Upper lobe of left lung (tissue), 6 donors: Measurements from ENCODE around the gene AKT2. TPM values are rescaled to one million over a fixed set of nuclear protein-coding genes. Genes with fewer than 3 reads are reported as not detected.
A peak's percentile ranks its signal among the peaks of the same experiment; 100 is the strongest.

Experiments used
- ATAC-seq, 2 donors: fragments of 200-7000 bp; cut with Tn5 transposase; one replicate each; pipeline ENCODE4 v1.9.1; 2022; ENCODE audit warnings: mild to moderate bottlenecking in 2 of 2, moderate library complexity in 2 of 2; ENCODE audit not compliant: low FRiP score in 2 of 2
- DNase-seq, 2 donors: peaks; one replicate each; pipeline ENCODE4 v3.0.0-alpha.2; 2019 to 2020
- H3K27ac ChIP-seq, 4 donors: fragments of 200-600 bp; sonication (generic); one replicate each; pipeline ENCODE4 v1.5.1; 2016 to 2019
- H3K27me3 ChIP-seq, 4 donors: fragments of 200-600 bp; sonication (generic); one replicate each; pipeline ENCODE4 v1.5.1; 2017 to 2019
- H3K36me3 ChIP-seq, 4 donors: fragments of 200-600 bp; sonication (generic); one replicate each; pipeline ENCODE4 v1.5.1; 2016 to 2019
- H3K4me1 ChIP-seq, 4 donors: fragments of 200-600 bp; sonication (generic); one replicate each; pipeline ENCODE4 v1.5.1; 2018 to 2019
- H3K4me3 ChIP-seq, 4 donors: fragments of 200-600 bp; sonication (generic); one replicate each; pipeline ENCODE4 v1.5.1; 2017 to 2019; ENCODE audit warnings: mild to moderate bottlenecking in 2 of 4, moderate library complexity in 1 of 4
- H3K9me3 ChIP-seq, 4 donors: fragments of 200-600 bp; sonication (generic); one replicate each; pipeline ENCODE4 v1.5.1; 2018 to 2019
- CTCF ChIP-seq, 6 experiments: fragments of 450-650 bp in 4 of 6; fragments of 200-600 bp in 2 of 6; sonication (generic) in 2 of 6; IDR thresholded peaks; one replicate each; pipeline ENCODE4 v1.5.1; 2016 to 2019; ENCODE audit warnings: antibody characterized with exemption in 6 of 6
- EP300 ChIP-seq, 4 donors: sonication (generic); formaldehyde crosslinking; IDR thresholded peaks; one replicate each; pipeline ENCODE4 v1.5.1; 2017; ENCODE audit warnings: antibody characterized with exemption in 4 of 4, control low read depth in 2 of 4
- POLR2A ChIP-seq, 4 donors: fragments of 450-650 bp; IDR thresholded peaks; one replicate each; pipeline ENCODE4 v1.5.1; 2016 to 2017; ENCODE audit warnings: antibody characterized with exemption in 4 of 4, mild to moderate bottlenecking in 2 of 4
- POLR2AphosphoS5 ChIP-seq, 2 donors: sonication (generic); formaldehyde crosslinking; IDR thresholded peaks; one replicate each; pipeline ENCODE4 v1.5.1; 2017; ENCODE audit warnings: antibody characterized with exemption in 2 of 2
- WGBS, 2 donors: methylation state at CpG; one replicate each; pipeline ENCODE4 v1.1.5; 2017 to 2018; 5-methylcytosine and 5-hydroxymethylcytosine counted together
- total RNA-seq, 6 donors: library from RNA; depleted of rRNA in 4 of 6; stranded (reverse); fragments of >200 nt in 4 of 6; gene quantifications; one replicate each; pipeline versions ENCODE4 v1.1.0 to v1.2.1, GENCODE V29; 2016 to 2021
- donor health status: DM: no; HTN: no; CAD: no; lungs with moderate emphysema.
- donor health status: DM: no; HTN: yes; CAD: no; lungs with severe emphysema.

AKT2 gene
- total RNA-seq, 6 donors from 2014 or later = 59.7 to 164 (median 105) TPM

- no peak for TF ChIP-seq EP300 (IDR thresholded peaks at IDR 0.05)
- no peak for TF ChIP-seq CTCF (IDR thresholded peaks at IDR 0.05)
- TF ChIP-seq POLR2A (IDR thresholded peaks at IDR 0.05) = no peak
- no peak for TF ChIP-seq POLR2AphosphoS5 (IDR thresholded peaks at IDR 0.05)
- Histone ChIP-seq H3K4me1 (peaks cover 0 to 9% (median 1%) of the 10 kb centered on the region in 4 donors), H3K9me3 (no peaks in the 10 kb centered on the region), H3K36me3 (peaks cover 6 to 64% (median 38%) of the 10 kb centered on the region in 4 donors), H3K4me3 (no peak overlapping the region), H3K27me3 (no peaks in the 10 kb centered on the region), H3K27ac (no peak overlapping the region)
- 79 to 96% methylated on average over 2 to 4 of the region's 4 CpGs for WGBS, 2 donors
- DNase-seq (peak in 1 of 2 donors; percentile 19), ATAC-seq (no peak)
Observed at GRCh38 chr19:40251991-40252390, 33.2 kb downstream of the AKT2 start.

- no peak for TF ChIP-seq POLR2A (IDR thresholded peaks at IDR 0.05)
- no peak for TF ChIP-seq CTCF (IDR thresholded peaks at IDR 0.05)
- no peak for TF ChIP-seq EP300 (IDR thresholded peaks at IDR 0.05)
- TF ChIP-seq POLR2AphosphoS5 (IDR thresholded peaks at IDR 0.05) = no peak
- peaks cover 6 to 57% (median 31%) of the 10 kb centered on the region in 4 donors for H3K36me3 ChIP-seq
- ATAC-seq (no peak), DNase-seq (no peak)
- H3K27ac ChIP-seq = no peak overlapping the region
- H3K4me1 ChIP-seq = peaks cover 0 to 14% (median 2%) of the 10 kb centered on the region in 4 donors
- H3K4me3 ChIP-seq = no peak overlapping the region
- no peaks in the 10 kb centered on the region for H3K27me3 ChIP-seq
- H3K9me3 ChIP-seq = no peaks in the 10 kb centered on the region
Observed at GRCh38 chr19:40251244-40251643, 33.9 kb downstream of the AKT2 start.

- Histone ChIP-seq H3K27ac (no peak overlapping the region), H3K36me3 (peaks cover 3 to 42% (median 16%) of the 10 kb centered on the region in 4 donors), H3K9me3 (no peaks in the 10 kb centered on the region), H3K27me3 (no peaks in the 10 kb centered on the region), H3K4me1 (peaks cover 4 to 24% (median 9%) of the 10 kb centered on the region in 4 donors), H3K4me3 (no peak overlapping the region)
- TF ChIP-seq CTCF (IDR thresholded peaks at IDR 0.05) = no peak
- TF ChIP-seq EP300 (IDR thresholded peaks at IDR 0.05) = no peak
- no peak for TF ChIP-seq POLR2A (IDR thresholded peaks at IDR 0.05)
- no peak for TF ChIP-seq POLR2AphosphoS5 (IDR thresholded peaks at IDR 0.05)
- WGBS, 2 donors = 81 to 85% methylated on average over 11 of the region's 11 CpGs
- ATAC-seq (no peak), DNase-seq (peak in 1 of 2 donors; percentile 8)
Observed at GRCh38 chr19:40249781-40250180, 35.4 kb downstream of the AKT2 start.

GRCh38 chr19:40249201-40249600 lies 35.9 kb downstream of the AKT2 start:
- H3K4me1 ChIP-seq = peaks cover 4 to 24% (median 10%) of the 10 kb centered on the region in 4 donors
- no peak for ATAC-seq

More at GRCh38 chr19:40249201-40249600, 35.9 kb downstream of the AKT2 start:
- peak in 1 of 2 donors; percentile 46 for DNase-seq
- Histone ChIP-seq H3K36me3 (peaks cover 0 to 36% (median 11%) of the 10 kb centered on the region in 4 donors), H3K4me3 (no peak overlapping the region), H3K27me3 (no peaks in the 10 kb centered on the region), H3K27ac (no peak overlapping the region), H3K9me3 (no peaks in the 10 kb centered on the region)
- TF ChIP-seq EP300 (IDR thresholded peaks at IDR 0.05) (no peak), POLR2A (IDR thresholded peaks at IDR 0.05) (no peak), POLR2AphosphoS5 (IDR thresholded peaks at IDR 0.05) (no peak), CTCF (IDR thresholded peaks at IDR 0.05) (no peak)
- WGBS, 2 donors = 82 to 84% methylated on average over 5 to 8 of the region's 10 CpGs
